Mammary epithelial cell (primary cell): ENCODE results near the gene ZFAND2B.

Experiments used
- EZH2 ChIP-seq: IDR thresholded peaks from 2 replicates; pipeline ENCODE4 v1.6.1; 2012; ENCODE audit warnings: low read length, inconsistent platforms, borderline replicate concordance
- TF ChIP-seq, protein P1 (sequence below), 2 donors: IDR thresholded peaks in 1 of 2; conservative IDR thresholded peaks in 1 of 2; 2 replicates each; pipeline ENCODE4 v1.5.1; 2011 to 2012; ENCODE audit warnings: inconsistent platforms in 2 of 2, low read length in 2 of 2, mild to moderate bottlenecking in 2 of 2, control low read depth in 1 of 2, low read depth in 1 of 2; ENCODE audit not compliant: insufficient read depth in 1 of 2; ENCODE audit errors: extremely low read depth in 1 of 2

DNA sequence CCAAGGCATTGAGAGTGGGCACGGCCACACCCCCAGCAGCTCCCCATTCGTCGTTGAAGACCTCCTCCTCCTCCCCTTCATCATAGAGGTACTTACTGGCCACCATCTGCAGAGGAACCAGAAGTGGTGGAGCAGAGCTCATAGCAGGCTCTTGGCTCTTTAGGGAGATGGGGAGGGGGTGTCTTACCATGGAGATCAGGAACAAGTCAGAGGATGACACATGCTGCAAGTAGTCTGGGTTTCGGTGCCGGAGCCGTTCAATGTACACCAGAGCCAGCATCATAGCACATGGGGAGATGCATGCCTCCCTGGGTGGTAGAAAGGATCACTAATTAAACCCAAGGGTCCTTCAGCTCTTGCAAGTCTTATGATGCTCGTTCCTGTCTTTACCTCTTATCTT is 31.8 kb upstream of the ZFAND2B start:
- TF ChIP-seq, protein P1, sequence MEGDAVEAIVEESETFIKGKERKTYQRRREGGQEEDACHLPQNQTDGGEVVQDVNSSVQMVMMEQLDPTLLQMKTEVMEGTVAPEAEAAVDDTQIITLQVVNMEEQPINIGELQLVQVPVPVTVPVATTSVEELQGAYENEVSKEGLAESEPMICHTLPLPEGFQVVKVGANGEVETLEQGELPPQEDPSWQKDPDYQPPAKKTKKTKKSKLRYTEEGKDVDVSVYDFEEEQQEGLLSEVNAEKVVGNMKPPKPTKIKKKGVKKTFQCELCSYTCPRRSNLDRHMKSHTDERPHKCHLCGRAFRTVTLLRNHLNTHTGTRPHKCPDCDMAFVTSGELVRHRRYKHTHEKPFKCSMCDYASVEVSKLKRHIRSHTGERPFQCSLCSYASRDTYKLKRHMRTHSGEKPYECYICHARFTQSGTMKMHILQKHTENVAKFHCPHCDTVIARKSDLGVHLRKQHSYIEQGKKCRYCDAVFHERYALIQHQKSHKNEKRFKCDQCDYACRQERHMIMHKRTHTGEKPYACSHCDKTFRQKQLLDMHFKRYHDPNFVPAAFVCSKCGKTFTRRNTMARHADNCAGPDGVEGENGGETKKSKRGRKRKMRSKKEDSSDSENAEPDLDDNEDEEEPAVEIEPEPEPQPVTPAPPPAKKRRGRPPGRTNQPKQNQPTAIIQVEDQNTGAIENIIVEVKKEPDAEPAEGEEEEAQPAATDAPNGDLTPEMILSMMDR (conservative IDR thresholded peaks at IDR 0.05 in 1 of 2, IDR thresholded peaks at IDR 0.05 in 1 of 2; ENCODE audit: extremely low read depth in 1 of 2, insufficient read depth in 1 of 2, low read depth in 1 of 2, low read length in 2 of 2), result no peak
- no peak for TF ChIP-seq EZH2
